Right ventricle myocardium inferior (tissue), 1 donor: ENCODE measurements around the gene SNED1. TPM values are rescaled to one million over a fixed set of nuclear protein-coding genes. Genes with fewer than 3 reads are reported as not detected.
A peak's percentile ranks its signal among the peaks of the same experiment; 100 is the strongest.

Experiments used
- ATAC-seq: fragments of 200-7000 bp; cut with Tn5 transposase; one replicate; pipeline ENCODE4 v1.9.1; 2020; ENCODE audit warnings: mild to moderate bottlenecking, moderate library complexity
- DNase-seq: peaks from one replicate; pipeline ENCODE4 v3.0.0; 2021; ENCODE audit errors: missing footprints
- intact Hi-C: fragments of 100-400 bp; cut with DNase I; formaldehyde crosslinking; loops from one replicate; pipeline ENCODE4 v1.11.0; 2022
- total RNA-seq: library from RNA; stranded (reverse); fragmentation: NEBNext Ultra II Directional; extraction: Animal tissue kit (Norgen Biotek cat#: 25700); gene quantifications from one replicate; pipeline ENCODE4 v1.2.1, GENCODE V29; 2021
- donor health status: DM: no; HTN: yes; CAD: no; lungs with severe emphysema.

Gene SNED1
- total RNA-seq, 1 donor from 2014 or later = 6.7 TPM

DNA sequence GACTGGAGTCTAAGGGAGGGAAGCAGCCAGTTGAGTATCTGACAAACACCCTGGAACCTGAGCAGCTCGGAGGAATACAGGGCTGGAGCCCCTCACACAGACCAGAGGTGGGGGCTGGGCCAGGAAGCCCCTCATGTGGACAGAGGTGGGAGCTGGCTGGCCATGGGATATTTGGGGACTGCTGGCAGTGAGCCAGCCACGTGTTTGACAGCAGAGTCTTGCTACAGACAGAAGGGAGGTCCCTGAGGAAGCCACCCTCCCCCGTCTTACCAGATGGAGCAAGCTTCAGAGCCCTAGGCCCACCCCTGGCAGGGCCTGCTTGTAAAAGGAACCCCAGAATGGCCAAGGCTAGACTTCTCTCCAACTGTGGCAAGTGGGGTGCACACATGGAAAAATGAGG lies 107.2 kb downstream of the SNED1 start:
- ATAC-seq (no peak), DNase-seq (no peak)
- intact Hi-C loops = loop anchor here (10.0 kb wide), 1 partner anchor 509 kb away; no protein-coding TSS in a partner anchor

GRCh38 chr2:241107031-241107783 lies 108.8 kb downstream of the SNED1 start:
- intact Hi-C loops = loop anchor here (10.0 kb wide), 1 partner anchor 508 kb away; no protein-coding TSS in a partner anchor
- no peak for ATAC-seq
- DNase-seq = no peak

DNA sequence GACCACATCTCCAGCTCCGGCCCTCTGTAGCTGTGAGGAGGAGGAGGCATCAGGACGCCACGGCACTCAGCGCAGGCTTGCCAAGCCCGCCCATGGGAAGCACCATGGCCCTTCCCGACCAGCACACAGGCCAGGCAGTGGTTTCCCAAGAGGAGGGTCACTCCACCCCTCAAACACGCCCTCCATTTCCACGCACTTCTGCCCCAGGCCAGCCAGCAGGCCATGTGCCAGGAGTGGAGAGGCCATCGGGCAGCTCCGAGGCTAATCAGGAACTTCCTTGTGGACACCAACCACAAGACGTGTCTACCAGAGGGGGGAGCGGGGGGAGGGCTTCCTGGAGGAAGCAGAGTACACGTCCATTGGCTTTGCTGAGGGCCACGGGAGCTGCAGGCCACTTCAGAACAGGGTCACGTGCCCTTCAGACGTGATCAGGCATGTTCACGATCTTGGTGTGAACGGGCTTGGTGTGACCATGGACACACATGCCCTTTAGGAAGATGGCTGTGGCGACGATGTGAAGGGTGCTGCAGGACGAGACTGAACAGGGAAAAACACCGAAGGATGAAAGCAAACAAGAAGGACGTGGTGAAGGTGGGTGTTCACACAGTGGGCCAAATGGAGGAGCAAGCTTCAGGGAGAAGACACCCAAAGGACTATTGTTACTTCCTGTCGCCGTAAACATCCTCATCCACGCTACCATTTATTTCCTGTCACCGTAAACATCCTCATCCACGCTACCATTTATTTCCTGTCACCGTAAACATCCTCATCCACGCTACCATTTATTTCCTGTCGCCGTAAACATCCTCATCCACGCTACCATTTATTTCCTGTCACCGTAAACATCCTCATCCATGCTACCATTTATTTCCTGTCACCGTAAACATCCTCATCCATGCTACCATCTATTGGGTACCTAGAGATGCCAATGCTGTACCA lies 110.1 kb downstream of the SNED1 start:
- ATAC-seq = no peak
- no peak for DNase-seq
- intact Hi-C loops = loop anchor here (10.0 kb wide), 1 partner anchor 506 kb away; no protein-coding TSS in a partner anchor

- no peak for DNase-seq
- no peak for ATAC-seq
- intact Hi-C loops = loop anchor here (10.0 kb wide), 1 partner anchor 505 kb away; no protein-coding TSS in a partner anchor
Observed at GRCh38 chr2:241109210-241110088, 111.0 kb downstream of the SNED1 start.

DNA sequence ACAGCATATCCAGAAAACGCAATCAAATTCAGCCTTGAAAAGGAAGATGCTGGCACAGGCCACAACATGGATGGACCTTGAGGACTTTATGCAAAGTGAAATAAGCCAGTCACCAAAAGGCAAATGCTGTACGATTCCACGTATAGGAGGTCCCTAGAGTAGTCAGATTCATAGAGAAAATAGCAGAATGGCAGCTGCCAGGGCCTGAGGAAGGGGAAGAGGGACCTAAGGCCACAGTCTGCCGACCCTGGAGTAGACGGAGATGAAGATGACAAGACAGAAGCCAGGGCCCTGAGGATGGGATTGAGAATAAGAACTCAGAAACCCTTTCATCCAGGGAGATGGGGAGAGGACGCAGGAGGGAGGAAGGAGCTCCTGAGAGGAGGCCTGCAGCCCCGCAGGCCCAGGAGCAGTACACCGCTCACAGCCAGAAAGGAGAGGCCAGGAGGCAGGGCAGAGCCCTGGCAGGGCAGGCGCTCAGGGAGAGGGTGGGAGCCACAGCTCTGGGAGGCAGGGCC lies 111.7 kb downstream of the SNED1 start:
- intact Hi-C loops = no loop called here
- no peak for DNase-seq
- ATAC-seq = peak; percentile 26

GRCh38 chr2:241110607-241111439 lies 112.4 kb downstream of the SNED1 start:
- DNase-seq (no peak), ATAC-seq (no peak)
- intact Hi-C loops = no loop called here

GRCh38 chr2:241111440-241111805 lies 113.0 kb downstream of the SNED1 start:
- DNase-seq = no peak
- no peak for ATAC-seq
- intact Hi-C loops = no loop called here

- intact Hi-C loops = no loop called here
- DNase-seq = no peak
- ATAC-seq = no peak
Observed at GRCh38 chr2:241112046-241112445, 113.6 kb downstream of the SNED1 start.

GRCh38 chr2:241112592-241112991 lies 114.2 kb downstream of the SNED1 start:
- intact Hi-C loops = no loop called here
- ATAC-seq (no peak), DNase-seq (no peak)

DNA sequence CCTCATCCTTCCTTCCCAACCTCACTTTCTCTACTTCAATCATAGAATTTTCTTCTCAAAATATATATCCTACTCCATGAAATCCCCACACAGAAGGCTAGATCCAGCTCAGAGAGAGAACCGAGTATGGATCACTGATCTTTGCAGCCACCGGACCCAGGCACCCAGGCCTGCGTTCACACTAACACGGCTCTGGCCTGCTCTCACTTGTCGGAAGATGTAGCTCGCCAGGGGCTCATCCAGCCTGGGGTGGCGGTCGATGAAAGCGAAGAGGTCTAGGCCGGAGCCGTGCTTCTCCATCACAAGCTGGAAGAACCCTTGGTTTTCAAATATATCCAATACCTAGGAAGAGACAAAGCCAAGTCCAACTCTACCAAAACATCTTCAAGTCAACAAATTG lies 116.4 kb downstream of the SNED1 start:
- DNase-seq (no peak), ATAC-seq (no peak)
- intact Hi-C loops = no loop called here

GRCh38 chr2:241115361-241115760 lies 116.9 kb downstream of the SNED1 start:
- intact Hi-C loops = no loop called here
- no peak for DNase-seq
- no peak for ATAC-seq

GRCh38 chr2:241116606-241117560 lies 118.5 kb downstream of the SNED1 start:
- intact Hi-C loops = no loop called here
- DNase-seq = no peak
- no peak for ATAC-seq

- DNase-seq = no peak
- ATAC-seq = no peak
- intact Hi-C loops = no loop called here
Observed at GRCh38 chr2:241118737-241119505, 120.5 kb downstream of the SNED1 start.

DNA sequence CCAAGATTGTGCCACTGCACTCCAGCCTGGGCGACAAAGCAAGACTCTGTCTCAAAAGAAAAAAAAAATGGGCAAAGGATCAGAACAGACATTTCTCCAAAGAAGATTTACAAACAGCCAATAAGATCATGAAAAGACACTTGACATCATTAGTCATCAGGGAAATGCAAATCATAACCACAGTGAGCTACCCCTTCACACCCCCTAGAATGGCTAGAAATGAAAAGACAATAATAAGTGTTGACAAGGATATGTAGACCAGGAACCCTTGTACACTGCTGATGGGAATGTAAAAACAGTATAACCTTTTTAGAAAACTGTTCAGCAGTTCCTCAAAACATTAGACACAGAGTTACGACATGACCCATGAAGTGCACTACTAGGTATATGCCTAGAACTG lies 122.0 kb downstream of the SNED1 start:
- DNase-seq = no peak
- intact Hi-C loops = no loop called here

DNA sequence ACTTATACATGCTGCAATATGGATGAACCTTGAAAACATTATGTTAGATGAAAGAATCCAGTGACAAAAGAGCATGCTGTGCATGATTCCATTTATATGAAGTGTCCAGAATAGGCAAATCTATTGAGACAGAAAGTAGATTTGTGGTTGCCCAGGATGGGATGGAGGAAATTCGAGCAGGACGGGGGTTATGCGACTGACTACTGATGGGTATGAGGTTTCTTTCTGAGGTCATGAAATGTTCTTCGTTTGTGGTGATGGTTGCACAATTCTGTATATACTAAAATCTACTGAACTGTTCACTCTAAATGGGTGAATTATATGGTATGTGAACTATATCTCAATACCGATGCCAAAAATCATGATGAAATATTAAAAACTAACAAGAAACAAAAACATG lies 122.6 kb downstream of the SNED1 start:
- intact Hi-C loops = no loop called here
- ATAC-seq = no peak
- DNase-seq = no peak

More for the DNA sequence above, 122.0 kb downstream of the SNED1 start:
- ATAC-seq = no peak

- DNase-seq (no peak), ATAC-seq (no peak)
- intact Hi-C loops = no loop called here
Observed at GRCh38 chr2:241122376-241123002, 124.1 kb downstream of the SNED1 start.
